NCI-H1092 (cell line): ENCODE data around the gene IGFL2.

ENCODE experiments used
- DNase-seq: peaks from one replicate; lab custom pipeline; 2025; lab: John Stamatoyannopoulos, UW

The IGFL2 gene

GRCh38 chr19:46209051-46209450, 61.0 kb downstream of the IGFL2 start:
- no peak for DNase-seq

- DNase-seq, result no peak
Measured at GRCh38 chr19:46209472-46209871, 61.4 kb downstream of the IGFL2 start.

GRCh38 chr19:46210669-46211068, 62.6 kb downstream of the IGFL2 start:
- DNase-seq, result no peak
